ENCODE results near the gene CREB3L1.

- TF ChIP-seq CTCF (IDR thresholded peaks at IDR 0.05): no peak
- TF ChIP-seq POLR2A (IDR thresholded peaks at IDR 0.05): no peak
Measured at GRCh38 chr11:46250745-46251052, 26.8 kb upstream of the CREB3L1 start.

All from right lobe of liver (tissue), 4 donors.